GM19193 (cell line): Measurements from ENCODE around the gene ROBO4.

Source experiments
- POLR2A ChIP-seq: IDR thresholded peaks from 4 replicates; pipeline ENCODE4 v1.6.1; 2011; ENCODE audit not compliant: insufficient read depth, insufficient read length; ENCODE audit errors: extremely low read depth

ROBO4 gene

GRCh38 chr11:124884340-124884739, 13.3 kb downstream of the ROBO4 start:
- no peak for TF ChIP-seq POLR2A

GRCh38 chr11:124882339-124883071, 15.2 kb downstream of the ROBO4 start:
- TF ChIP-seq POLR2A, result no peak

GRCh38 chr11:124880958-124881357, 16.7 kb downstream of the ROBO4 start:
- TF ChIP-seq POLR2A, result no peak

- no peak for TF ChIP-seq POLR2A
Measured at GRCh38 chr11:124880290-124880611, 17.4 kb downstream of the ROBO4 start.

- TF ChIP-seq POLR2A, result no peak
Measured at GRCh38 chr11:124879493-124880289, 18.0 kb downstream of the ROBO4 start.

- TF ChIP-seq POLR2A, result no peak
Measured at GRCh38 chr11:124878759-124879492, 18.7 kb downstream of the ROBO4 start.

GRCh38 chr11:124877910-124878758, 19.5 kb downstream of the ROBO4 start:
- TF ChIP-seq POLR2A, result no peak

GRCh38 chr11:124877631-124877909, 20.1 kb downstream of the ROBO4 start:
- TF ChIP-seq POLR2A, result no peak

GRCh38 chr11:124876818-124877630, 20.6 kb downstream of the ROBO4 start:
- TF ChIP-seq POLR2A, result no peak

- TF ChIP-seq POLR2A, result peak; percentile 40
Measured at GRCh38 chr11:124875943-124876817, 21.5 kb downstream of the ROBO4 start.

- TF ChIP-seq POLR2A, result no peak
Measured at GRCh38 chr11:124875401-124875800, 22.3 kb downstream of the ROBO4 start.

GRCh38 chr11:124874571-124875255, 23.0 kb downstream of the ROBO4 start:
- no peak for TF ChIP-seq POLR2A

GRCh38 chr11:124873951-124874350, 23.7 kb downstream of the ROBO4 start:
- no peak for TF ChIP-seq POLR2A

- no peak for TF ChIP-seq POLR2A
Measured at GRCh38 chr11:124872741-124873140, 24.9 kb downstream of the ROBO4 start.
